Measurements from ENCODE around the gene CDKL4.
"Not testable (repeated sequence)": the region's sequence is repeated elsewhere in the genome, so short reads cannot be mapped to it uniquely, and the experiment has no call there.

Gene CDKL4

DNA sequence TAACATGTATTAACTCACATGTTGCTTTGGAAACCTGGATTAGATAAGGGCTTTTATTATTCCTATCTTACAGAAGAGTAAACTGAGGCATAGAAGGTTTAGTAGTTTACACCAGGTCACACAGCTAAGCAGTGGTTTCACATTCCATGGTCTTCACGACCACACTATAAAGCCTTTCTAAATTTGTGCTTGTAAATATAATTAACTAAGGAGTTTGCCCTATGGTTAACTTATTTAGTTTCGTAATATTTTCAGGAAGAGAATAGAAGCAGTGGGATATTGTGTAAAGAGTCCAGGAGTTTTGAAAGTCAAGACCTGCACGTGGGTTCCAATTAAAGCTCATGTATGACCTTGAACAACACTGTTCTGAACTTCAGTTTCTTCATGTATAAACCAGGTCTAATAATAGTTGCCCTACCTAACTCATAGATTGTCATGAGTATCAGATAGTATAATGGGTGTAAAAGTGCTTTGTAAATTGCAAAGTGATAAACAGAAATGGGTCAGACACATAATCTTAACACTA lies 103.4 kb downstream of the CDKL4 start:
- no peak for DNase-seq

DNA sequence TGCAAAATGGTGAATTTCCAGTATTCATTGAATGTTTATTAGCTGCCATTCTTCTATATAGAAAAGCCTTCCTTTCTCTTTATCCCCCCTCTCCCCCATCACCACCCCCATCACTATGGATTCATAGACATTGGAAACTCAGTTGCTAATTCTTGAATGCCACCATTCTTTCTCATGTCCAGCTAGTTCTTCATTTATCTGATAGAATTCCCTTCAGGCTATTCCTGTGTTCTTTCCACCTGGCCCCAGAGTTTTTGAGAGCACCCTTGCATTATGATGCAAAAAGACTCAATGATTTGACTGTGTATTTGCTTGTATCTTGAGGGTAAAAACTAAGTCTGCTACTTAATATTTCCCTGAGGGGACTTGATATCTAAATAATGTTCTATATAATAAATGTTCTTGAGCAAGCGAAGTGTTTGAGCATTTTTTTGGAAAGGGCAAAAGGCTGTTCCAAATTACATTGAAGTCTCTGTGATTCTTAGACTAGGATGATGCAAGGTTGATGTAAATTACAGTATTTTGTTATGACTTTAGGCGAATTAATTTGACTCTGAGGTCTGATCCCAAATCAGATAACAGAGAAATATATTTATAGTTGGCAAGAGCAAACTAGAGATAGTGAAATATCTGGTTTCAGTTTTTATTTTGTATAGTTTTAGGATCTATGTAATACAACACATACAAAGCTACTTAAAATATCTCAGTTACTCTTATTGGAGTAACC lies 104.1 kb downstream of the CDKL4 start:
- no peak for DNase-seq

DNA sequence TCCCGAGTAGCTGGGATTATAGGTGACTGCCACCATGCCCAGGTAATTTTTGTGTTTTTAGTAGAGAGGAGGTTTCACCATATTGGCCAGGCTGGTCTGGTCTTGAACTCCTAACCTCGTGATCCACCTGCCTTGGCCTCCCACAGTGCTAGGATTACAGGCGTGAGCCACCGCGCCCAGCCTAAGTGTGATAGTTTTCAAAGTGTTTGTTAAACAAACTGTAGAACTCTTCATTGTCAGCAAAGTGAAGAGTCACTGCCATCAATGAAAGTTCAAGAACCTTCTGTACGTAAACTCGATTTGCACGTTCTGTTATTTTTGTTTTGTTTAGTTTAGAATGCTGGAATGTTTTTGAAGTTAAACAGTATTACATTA lies 104.9 kb downstream of the CDKL4 start:
- DNase-seq = no peak

DNA sequence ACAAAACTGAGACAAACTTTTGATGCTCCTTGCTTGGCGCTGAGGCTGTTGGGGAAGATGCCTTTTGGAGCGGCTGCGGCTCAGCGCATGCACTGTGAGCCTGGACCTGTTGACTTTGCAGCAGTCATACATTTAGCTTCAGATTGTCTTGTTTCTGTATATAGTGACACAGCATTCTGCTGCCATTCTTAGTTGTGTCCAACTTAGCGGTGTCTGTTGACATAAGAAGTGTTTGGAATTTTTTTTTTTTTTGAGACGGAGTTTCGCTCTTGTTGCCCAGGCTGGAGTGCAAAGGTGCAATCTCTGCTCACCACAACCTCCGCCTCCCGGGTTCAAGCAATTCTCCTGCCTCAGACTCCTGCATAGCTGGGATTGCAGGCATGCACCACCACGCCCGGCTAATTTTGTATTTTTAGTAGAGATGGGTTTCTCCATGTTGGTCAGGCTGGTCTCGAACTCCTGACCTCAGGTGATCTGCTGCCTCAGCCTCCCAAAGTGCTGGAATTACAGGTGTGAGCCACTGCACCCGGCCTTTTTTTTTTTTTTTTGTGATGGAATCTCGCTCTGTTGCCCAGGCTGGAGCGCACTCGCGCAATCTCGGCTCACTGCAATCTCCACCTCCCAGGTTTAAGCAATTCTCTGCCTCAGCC lies 105.5 kb downstream of the CDKL4 start:
- not testable (repeated sequence) for DNase-seq

DNA sequence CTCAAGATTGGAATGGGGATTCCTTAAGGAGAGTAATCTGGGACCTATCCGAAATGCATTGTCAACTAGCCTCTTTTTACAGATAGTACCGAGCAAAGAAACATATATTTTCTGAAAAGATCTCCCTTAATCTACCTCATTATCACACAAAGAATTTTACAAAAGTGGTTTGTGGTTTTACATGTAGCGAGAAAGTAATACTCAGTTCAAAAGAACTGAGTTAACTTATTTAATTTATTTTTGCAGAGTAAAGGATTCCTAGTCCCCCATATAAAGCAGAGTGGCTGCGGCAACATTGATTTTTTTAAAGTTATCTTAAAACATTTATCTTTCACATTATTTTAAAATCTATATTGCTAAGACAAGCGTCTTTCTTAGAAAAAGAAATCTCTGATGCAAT lies 107.0 kb downstream of the CDKL4 start:
- no peak for DNase-seq

DNA sequence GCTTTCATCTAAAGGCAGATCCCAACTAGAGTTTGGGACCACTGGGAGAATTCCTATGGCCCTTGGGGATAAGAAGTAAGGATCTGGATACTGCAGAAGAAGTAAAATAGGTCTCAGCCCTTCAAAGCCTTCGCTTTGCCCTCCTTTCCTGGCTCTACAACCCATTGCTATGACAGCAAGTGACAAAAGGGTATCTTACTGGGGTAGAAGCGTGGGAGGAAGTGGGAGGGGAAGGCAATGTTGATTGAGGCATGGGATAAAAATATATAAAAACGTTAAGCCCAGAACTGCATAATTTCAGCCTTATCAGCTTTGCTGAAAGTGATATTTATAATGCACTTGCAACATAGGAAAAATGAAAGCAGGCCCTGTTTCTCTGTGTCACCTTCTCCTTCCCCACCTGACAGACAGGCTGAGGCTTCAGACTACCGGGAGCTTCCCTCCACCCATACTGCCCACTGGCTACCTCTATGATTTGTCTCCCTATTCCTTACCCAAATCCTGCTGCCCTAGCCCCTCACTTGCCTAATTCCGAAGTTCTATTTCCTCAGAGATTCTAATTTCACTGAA lies 108.0 kb downstream of the CDKL4 start:
- DNase-seq = no peak

DNA sequence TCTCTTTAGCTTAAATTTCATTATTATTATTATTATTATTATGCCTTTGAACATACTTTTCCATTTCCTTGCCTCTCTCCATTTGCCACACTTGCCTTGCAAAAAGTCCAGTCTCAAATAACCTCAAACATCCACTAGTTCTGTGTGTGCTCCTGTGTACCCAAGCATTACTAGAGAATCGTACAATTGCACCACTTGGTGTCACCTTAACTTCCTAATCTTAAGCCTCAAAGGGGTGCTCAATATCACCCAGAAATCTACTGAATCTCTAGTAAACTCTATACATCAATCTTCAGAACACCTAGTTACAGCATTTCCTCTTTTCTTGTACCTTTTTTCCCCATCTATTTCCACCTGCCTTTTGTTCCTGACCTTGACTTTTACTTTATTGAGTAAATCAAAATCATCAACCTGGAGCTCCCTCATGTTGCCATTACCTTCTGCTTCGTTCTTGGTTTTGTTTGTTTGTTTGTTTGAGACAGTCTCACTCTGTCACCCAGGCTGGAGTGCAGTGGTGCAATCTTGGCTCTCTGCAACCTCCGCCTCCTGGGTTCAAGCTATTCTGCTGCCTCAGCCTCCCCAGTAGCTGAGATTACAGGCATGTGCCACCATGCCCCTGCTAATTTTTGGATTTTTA lies 110.4 kb downstream of the CDKL4 start:
- DNase-seq = no peak

DNA sequence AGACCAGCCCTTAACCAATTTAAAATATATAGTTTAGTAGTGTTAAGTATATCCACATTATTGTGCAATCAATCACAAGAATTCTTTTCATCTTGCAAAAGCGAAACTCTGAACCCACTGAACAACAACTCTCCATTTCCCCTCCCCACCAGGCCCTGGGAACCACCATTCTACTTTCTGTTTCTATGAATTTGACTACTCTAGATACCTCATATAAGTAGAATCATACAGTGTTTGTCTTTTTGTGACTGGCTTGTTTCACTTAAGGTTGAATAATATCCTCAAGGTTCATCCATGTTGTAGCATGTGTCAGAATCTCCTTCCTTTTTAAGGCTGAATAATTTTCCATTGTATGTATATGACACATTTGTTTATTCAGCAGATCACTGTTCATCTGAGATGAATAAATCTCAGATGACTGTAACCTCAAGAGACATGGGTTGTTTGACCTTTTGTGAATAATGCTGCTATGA lies 114.8 kb downstream of the CDKL4 start:
- DNase-seq = no peak

DNA sequence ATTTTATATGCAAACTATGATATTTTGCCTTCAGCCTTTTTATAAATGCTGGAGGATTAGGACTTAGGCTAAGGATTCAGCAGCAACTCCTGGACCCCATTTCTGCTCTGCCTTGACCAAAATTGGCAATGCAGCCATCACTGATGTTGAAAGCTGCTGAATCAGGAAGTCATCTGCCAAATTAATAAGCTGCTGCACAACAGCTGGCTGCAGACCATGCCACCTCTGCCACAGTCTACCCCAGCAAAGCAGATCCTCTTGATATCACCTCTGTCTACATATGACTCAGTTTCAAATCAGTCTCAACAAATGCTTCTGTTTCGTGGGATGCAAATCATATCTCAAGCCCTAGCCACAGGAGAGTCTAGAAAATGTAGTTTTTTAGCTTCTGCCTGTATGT lies 115.8 kb downstream of the CDKL4 start:
- no peak for DNase-seq

Measured in NCI-H2029 (cell line).